ENCODE results near the gene XYLT1.
"Not testable (repeated sequence)": the region's sequence is repeated elsewhere in the genome, so short reads cannot be mapped to it uniquely, and the experiment has no call there.

The XYLT1 gene

DNA sequence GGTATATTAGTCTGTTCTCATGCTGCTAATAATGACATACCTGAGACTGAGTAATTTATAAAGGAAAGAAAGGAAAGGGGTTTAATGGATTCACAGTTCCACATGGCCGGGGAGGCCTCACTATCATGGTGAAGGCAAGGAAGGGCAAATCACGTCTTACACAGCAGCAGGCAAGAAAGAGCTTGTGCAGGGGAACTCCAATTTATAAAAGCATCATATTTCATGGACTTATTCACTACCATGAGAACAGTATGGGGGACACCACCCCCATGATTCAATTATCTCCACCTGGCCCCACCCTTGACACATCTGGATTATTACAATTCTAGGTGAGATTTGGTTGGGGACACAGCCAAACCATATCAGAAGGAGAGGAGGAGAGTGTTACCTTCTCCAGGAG, 17.7 kb upstream of the XYLT1 start:
- no peak for DNase-seq

DNA sequence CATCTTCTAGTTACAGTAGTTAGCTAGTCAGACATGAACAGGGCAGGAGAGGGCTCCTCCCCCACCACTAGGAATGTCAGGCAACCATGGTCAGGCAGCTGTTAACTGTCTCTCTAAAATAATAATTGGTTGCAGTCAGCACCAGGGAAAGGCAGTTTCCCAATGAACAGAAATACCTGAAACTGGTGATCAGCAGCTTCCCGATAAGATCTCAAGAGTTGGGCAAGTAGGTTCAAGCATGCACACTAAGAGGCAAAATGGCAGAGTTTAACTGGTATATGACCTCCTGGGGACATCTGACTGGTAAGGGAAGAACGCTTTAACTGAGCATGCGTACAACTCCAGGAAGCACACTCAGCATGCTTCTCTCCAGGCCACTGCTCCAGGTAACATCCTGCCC, 12.6 kb upstream of the XYLT1 start:
- no peak for DNase-seq

GRCh38 chr16:17482341-17482740, 11.6 kb upstream of the XYLT1 start:
- DNase-seq, result not testable (repeated sequence)

DNA sequence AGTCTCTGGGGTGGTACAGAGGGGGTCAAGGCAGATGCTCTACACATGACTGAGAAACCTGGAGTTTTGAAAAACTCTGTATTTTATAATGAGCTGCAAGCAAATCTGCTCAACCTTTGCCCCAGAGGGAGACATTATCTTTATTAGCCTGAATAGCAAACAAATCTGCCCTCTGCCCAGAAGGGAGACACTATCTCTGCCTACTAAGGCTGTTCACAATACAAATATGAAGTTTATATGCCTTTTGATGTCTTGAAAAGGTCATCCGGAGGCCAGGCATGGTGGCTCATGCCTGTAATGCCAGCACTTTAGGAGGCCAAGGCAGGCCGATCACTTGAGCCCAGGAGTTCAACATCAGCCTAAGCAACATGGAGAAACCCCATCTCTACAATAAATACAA, 11.0 kb upstream of the XYLT1 start:
- DNase-seq, result no peak

DNA sequence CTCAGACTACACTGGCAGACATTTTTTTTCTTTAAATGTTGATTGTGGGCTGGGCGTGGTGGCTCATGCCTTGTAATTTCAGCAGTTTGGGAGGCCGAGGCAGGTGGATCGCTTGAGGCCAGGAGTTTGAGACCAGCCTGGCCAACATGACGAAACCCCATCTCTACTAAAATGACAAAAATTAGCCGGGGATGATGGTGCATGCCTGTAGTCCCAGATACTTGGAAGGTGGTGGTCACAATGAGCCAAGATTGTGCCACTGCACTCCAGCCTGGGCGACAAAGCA, 6.4 kb upstream of the XYLT1 start:
- DNase-seq, result not testable (repeated sequence)

GRCh38 chr16:17476414-17477259, 5.9 kb upstream of the XYLT1 start:
- DNase-seq, result peak in 1 of 2 donors; percentile 58

DNA sequence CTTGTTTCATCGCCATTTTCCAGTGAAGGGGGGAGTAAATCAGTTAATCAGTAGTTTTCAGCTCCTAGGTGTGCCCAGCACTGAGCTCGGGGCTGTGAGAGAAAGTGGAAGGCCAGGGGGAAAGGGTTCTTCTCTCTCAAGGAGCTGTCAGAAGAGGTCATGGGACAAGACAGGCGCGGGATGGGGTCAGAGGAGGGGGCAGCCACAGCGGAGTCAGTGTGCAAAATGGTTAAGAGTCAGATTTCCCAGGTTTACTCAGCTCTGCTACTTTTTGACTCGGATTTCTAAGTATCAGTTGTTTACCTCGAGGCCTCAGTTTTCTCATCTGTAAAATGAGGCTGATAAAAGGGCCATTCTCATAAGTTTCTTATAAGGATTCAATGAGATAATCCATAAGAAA, 4.3 kb upstream of the XYLT1 start:
- no peak for DNase-seq

DNA sequence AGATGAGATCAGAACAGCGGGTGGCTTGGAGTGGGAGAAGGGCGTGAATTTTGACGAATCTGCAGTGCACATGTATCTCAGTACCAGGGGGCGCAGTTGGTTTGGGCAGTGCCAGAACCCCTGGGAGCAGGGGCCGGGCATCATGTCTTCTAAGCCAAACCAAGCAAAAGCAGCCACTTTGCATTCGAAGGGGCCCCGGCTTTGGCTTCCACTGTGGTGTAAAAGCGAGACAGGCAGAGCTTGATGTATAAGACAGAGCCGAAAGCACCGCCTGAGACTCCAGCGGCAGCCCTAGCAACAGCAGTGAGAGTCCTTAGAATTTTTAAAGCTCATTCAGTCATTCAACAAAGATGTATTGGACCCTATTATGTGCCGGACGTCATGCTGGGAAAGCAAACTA, 3.8 kb upstream of the XYLT1 start:
- DNase-seq, result no peak

GRCh38 chr16:17474037-17474436, 3.3 kb upstream of the XYLT1 start:
- no peak for DNase-seq

- DNase-seq, result no peak
Observed at GRCh38 chr16:17471719-17472461, 1.1 kb upstream of the XYLT1 start.

DNA sequence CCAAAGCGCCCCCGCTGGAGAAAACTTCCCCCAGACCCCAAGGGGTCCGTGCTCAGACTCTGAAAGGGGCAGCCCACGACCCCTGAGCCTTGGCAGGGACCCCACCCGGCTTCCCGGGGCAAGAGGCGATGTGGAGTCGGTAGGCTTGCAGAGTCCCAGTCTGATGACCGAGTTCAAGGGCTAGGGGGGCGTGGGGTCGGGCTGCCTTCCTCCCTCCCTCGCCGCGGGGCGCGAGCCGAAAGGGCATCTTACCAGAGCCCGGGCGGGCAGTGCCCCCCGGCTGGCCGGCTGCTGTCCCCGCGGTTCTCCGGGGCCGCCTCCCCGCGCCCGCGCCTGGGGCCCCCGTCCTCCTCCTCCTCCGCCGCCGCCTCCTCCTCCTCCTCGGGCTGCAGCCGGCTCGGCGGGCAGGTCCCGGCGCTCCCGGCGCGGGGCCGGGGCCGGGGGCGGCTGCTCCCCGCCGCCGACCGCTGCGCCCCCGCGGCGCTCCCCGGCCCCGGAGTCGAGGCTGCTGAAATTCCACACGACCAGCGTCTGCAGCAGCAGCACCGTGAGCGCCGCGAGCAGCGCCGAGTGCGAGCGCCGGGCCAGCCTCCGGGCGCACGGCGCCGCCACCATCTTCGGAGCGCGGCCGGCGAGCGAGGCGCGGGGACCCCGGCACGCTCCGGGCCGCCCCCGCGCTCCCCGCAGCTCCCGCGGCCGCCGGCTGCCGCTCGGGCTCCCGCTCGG, 415 bp downstream of the XYLT1 start:
- DNase-seq, result peak in 1 of 2 donors; percentile 32

- peak in 1 of 2 donors; percentile 32 for DNase-seq
Observed at GRCh38 chr16:17469741-17470181, 999 bp downstream of the XYLT1 start.

GRCh38 chr16:17469011-17469740, 1.6 kb downstream of the XYLT1 start:
- DNase-seq, result no peak

DNA sequence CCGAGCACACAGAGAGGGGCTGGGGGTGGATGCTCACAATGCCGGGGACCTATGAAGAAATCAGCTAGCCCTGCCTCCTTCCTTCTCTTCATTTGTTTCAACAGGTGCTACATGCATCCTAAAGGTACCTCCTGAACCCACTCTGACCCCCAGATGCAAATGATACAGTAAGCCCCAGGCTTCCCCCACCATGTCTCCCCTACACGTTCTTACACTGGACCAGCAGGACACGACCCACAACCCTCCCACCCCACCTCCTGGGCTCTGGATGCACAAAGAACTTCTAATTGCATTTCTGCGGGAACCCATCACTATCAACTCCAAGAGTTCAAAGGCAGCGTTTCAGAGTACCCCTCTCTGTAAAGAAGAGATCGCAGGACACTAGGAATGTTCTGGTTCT, 2.1 kb downstream of the XYLT1 start:
- no peak for DNase-seq

DNA sequence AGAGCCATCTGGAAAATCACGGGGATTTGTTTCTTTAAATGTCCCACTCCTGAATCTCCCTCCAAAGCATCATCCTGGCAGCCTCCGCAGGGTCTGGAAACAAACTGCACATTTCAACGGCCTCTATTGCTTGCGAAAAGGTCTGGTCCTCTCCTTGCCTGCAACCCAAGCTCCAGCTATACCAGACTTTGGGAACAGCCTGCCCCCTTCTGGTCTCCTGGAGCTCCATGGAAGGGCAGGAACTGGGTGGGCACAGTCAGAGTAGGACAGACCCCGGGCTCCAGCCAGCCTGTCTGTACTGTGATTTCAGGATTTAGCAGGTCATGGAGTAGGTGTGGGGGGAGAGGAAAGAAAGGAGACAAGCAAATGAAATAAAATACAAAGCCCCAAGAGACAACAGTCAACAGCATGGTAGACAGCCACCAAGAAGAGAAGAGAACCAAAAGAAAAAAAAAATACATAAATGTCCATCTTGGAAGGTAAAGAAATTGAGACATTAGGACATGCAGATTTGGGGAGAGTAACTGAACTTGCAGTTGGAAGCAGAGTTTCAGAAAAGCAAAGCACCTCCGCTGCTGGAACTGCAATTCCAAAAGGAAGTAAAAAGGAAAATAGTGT, 2.7 kb downstream of the XYLT1 start:
- DNase-seq, result peak; percentile 51 to 59

DNA sequence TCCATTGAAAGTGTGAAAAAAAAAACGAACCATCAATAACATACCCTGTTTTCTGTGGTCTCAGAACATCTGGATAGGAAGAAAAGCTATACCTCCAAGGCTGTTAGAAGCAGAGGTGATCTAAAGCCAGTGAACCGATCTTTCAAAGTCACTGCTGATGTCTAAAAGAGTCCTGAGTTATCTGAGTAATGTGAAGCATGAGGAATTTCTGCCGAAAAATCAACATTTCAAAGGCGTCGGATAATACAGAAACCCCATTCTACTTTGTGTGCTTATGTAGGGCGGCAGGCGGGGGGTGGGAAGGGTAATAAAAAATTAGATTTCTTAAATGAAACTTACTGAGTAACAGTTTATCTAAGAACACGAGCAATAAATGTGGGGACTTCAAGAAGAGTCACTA, 3.9 kb downstream of the XYLT1 start:
- no peak for DNase-seq

DNA sequence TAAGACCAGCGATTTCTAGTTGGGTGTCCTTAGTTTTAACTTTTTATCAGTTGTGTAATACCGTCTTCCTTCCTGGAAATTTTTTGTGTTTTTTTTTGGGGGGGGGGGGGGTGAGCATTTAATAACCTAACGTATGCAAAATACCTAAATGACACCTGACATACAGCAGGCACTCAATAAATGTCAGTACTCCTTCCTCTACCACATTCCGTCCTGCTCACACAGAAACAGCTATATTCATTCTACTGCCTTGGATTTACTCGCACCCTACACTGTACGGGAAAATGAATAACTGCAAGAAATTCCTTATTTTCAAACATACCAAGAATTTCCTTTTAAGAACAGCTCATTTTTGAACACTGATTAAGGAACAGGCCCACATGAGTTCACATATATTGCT, 5.3 kb downstream of the XYLT1 start:
- no peak for DNase-seq

DNA sequence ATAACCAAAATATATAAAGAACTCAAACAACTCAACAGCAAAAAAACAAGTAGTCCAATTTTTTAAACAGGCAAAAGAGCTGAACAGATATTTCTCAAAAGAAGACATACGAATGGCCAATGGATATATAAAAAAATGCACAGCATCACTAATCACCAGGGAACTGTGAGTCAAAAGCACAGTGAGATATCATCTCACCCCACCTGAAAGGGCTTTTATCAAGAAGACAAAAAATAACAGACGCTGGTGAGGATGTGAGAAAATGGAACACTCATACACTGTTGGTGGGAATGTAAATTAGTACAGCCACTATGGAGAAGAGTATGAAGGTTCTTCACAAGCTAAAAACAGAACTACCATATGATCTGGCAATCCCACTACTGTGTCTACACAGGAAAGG, 7.4 kb downstream of the XYLT1 start:
- DNase-seq, result no peak

- DNase-seq, result no peak
Observed at GRCh38 chr16:17461951-17462729, 8.6 kb downstream of the XYLT1 start.

GRCh38 chr16:17460890-17461289, 9.9 kb downstream of the XYLT1 start:
- no peak for DNase-seq

- no peak for DNase-seq
Observed at GRCh38 chr16:17459903-17460521, 10.7 kb downstream of the XYLT1 start.

All from CD4-positive, alpha-beta T cell treated with Interferon alpha-2 for 1 hour (primary cell).